Measurements from ENCODE around the gene GALNT2. TPM values are rescaled to one million over a fixed set of nuclear protein-coding genes. Genes with fewer than 3 reads are reported as not detected.

The GALNT2 gene
- total RNA-seq, 1 experiment from 2014 or later, result 152 TPM

DNA sequence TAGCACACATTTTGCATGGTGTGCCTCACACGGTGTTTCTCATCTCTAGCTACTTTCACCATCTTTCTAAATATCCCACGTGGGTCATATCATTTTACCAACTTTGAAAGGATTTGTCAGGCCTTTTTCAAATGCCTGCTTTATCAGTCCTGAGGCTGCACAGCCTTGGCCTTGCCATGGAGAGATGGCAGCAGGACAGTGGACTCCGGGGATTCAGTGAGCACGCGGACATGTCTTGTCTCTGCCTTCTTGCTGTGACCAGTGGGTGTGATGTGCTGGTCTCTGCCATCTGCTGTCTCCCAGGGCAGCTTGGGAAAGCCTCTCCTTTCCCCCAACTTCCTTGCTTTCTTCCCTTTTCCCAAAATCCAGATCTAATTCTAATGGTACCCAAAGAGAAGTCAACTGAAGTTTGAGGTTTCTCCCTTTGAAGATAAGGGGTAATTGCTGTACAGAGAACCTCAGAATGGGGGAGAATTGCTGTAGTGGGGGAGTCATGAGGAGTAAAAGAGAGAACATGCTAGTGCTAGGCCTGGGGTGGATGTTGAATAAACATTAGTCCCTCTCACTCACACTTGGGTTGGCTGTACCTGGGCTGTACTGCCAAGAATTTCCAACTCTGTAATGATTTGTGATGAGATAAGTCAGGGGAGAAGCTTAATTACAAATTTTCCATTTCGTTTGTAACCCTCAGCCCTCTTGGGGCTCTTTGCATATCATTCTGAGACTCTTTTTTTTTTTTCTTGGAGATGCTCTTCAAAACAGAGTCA, 99.5 kb downstream of the GALNT2 start:
- Histone ChIP-seq H3K4me1 (ENCODE audit: control insufficient read depth, insufficient read depth, low read length) (no peaks in the 10 kb centered on the region), H3K27ac (ENCODE audit: low read length) (no peak overlapping the region), H3K27me3 (ENCODE audit: control insufficient read depth, insufficient read depth, low read length) (no peaks in the 10 kb centered on the region), H3K9me3 (ENCODE audit: control insufficient read depth, insufficient read depth, low read depth, low read length) (no peaks in the 10 kb centered on the region), H3K4me3 (ENCODE audit: low read depth in 2 of 2, low read length in 2 of 2) (no peak overlapping the region), H3K36me3 (ENCODE audit: control insufficient read depth, insufficient read depth, low read length) (no peaks in the 10 kb centered on the region)
- intact Hi-C loops (cut with micrococcal nuclease; ENCODE audit: unreplicated experiment) (loop anchor here (10.0 kb wide), 1 partner anchor 502 kb away; no protein-coding TSS in a partner anchor), in situ Hi-C loops (cut with HindIII; ENCODE audit: low pct_unique_long_range_greater_than_20kb, low sequenced_read_pairs) (no loop called here)
- ATAC-seq (no peak), DNase-seq (ENCODE audit: low read depth, low spot score) (no peak)
- ChIA-PET POLR2A (no interaction called here), CTCF (interaction anchor here (0.6 kb wide), 1 partner anchor 491 kb away, joined by 3 read pairs; no protein-coding TSS in a partner anchor)
- TF ChIP-seq SIN3A (IDR thresholded peaks at IDR 0.05; ENCODE audit: borderline replicate concordance, insufficient read depth, low read depth, low read length) (no peak), REST (IDR thresholded peaks at IDR 0.05; ENCODE audit: insufficient read depth in 1 of 2, low read depth in 2 of 2, low read length in 1 of 2) (no peak)
- no TSS peak for BruUV-seq (replicated peaks)

- no peaks in the 10 kb centered on the region for H3K36me3 ChIP-seq (ENCODE audit: control insufficient read depth, insufficient read depth, low read length)
- intact Hi-C loops (cut with micrococcal nuclease; ENCODE audit: unreplicated experiment), result loop anchor here (10.0 kb wide), 1 partner anchor 503 kb away; no protein-coding TSS in a partner anchor
- peak; percentile 25 for DNase-seq (ENCODE audit: low read depth, low spot score)
- POLR2A ChIA-PET, result no interaction called here
- peak; percentile 87 for ATAC-seq
- in situ Hi-C loops (cut with HindIII; ENCODE audit: low pct_unique_long_range_greater_than_20kb, low sequenced_read_pairs), result no loop called here
- TF ChIP-seq REST (IDR thresholded peaks at IDR 0.05; ENCODE audit: insufficient read depth in 1 of 2, low read depth in 2 of 2, low read length in 1 of 2) (no peak), POLR2AphosphoS5 (IDR thresholded peaks at IDR 0.05; ENCODE audit: low read depth, low read length) (no peak), CTCF (IDR thresholded peaks at IDR 0.05) (peak; percentile 88), SIN3A (IDR thresholded peaks at IDR 0.05; ENCODE audit: borderline replicate concordance, insufficient read depth, low read depth, low read length) (no peak), TCF7L2 (IDR thresholded peaks at IDR 0.05; ENCODE audit: low read depth, low read length) (no peak)
- no peak overlapping the region for H3K27ac ChIP-seq (ENCODE audit: low read length)
- no peaks in the 10 kb centered on the region for H3K9me3 ChIP-seq (ENCODE audit: control insufficient read depth, insufficient read depth, low read depth, low read length)
- no peaks in the 10 kb centered on the region for H3K4me1 ChIP-seq (ENCODE audit: control insufficient read depth, insufficient read depth, low read length)
- no TSS peak for BruUV-seq (replicated peaks)
- no peak overlapping the region for H3K4me3 ChIP-seq (ENCODE audit: low read depth in 2 of 2, low read length in 2 of 2)
- no peaks in the 10 kb centered on the region for H3K27me3 ChIP-seq (ENCODE audit: control insufficient read depth, insufficient read depth, low read length)
- CTCF ChIA-PET, result no interaction called here
Observed at GRCh38 chr1:230167419-230167852, 100.4 kb downstream of the GALNT2 start.
